PFSK-1 (cell line): Measurements from ENCODE around the gene SAFB.

Source experiments
- FOXP2 ChIP-seq: optimal IDR thresholded peaks from 2 replicates; pipeline ENCODE3; 2011; ENCODE audit warnings: borderline replicate concordance, control low read depth, inconsistent platforms; ENCODE audit not compliant: insufficient read depth; ENCODE audit errors: extremely low read length, extremely low read depth
- POLR2AphosphoS5 ChIP-seq: IDR thresholded peaks from 2 replicates; pipeline ENCODE4 v1.6.1; 2012; ENCODE audit warnings: low read depth, mild to moderate bottlenecking, control low read depth, low read length, moderate library complexity
- REST ChIP-seq, 2 experiments: IDR thresholded peaks; 2 replicates each; pipeline versions ENCODE4 v1.6.1 to v1.8.0; 2011 to 2012; ENCODE audit warnings: low read depth in 2 of 2, low read length in 2 of 2, control low read depth in 1 of 2, inconsistent platforms in 1 of 2, mild to moderate bottlenecking in 1 of 2, moderate library complexity in 1 of 2; ENCODE audit not compliant: insufficient read depth in 1 of 2
- SIN3A ChIP-seq: IDR thresholded peaks from 2 replicates; pipeline ENCODE4 v1.6.1; 2012; ENCODE audit warnings: mild to moderate bottlenecking, low read length, moderate library complexity, borderline replicate concordance; ENCODE audit not compliant: insufficient read depth
- TAF1 ChIP-seq: IDR thresholded peaks from 2 replicates; pipeline ENCODE4 v1.6.1; 2012; ENCODE audit warnings: low read length, control low read depth, borderline replicate concordance; ENCODE audit not compliant: insufficient read depth

SAFB gene

GRCh38 chr19:5666921-5667610 is 44.2 kb downstream of the SAFB start:
- no peak for TF ChIP-seq TAF1
- TF ChIP-seq FOXP2: no peak
- TF ChIP-seq REST (IDR thresholded peaks at IDR 0.05; ENCODE audit: insufficient read depth in 1 of 2, low read depth in 2 of 2, low read length in 2 of 2): no peak
- no peak for TF ChIP-seq POLR2AphosphoS5
- TF ChIP-seq SIN3A: no peak

GRCh38 chr19:5667751-5668271 is 44.9 kb downstream of the SAFB start:
- TF ChIP-seq POLR2AphosphoS5 (no peak), SIN3A (no peak), REST (IDR thresholded peaks at IDR 0.05; ENCODE audit: insufficient read depth in 1 of 2, low read depth in 2 of 2, low read length in 2 of 2) (no peak), TAF1 (no peak), FOXP2 (no peak)

- TF ChIP-seq TAF1: no peak
- TF ChIP-seq SIN3A: no peak
- TF ChIP-seq POLR2AphosphoS5: 0 out of 2 replicates have a peak, but pooled peaks have one; percentile 10
- TF ChIP-seq REST (IDR thresholded peaks at IDR 0.05; ENCODE audit: insufficient read depth in 1 of 2, low read depth in 2 of 2, low read length in 2 of 2): no peak
- no peak for TF ChIP-seq FOXP2
Observed at GRCh38 chr19:5669212-5669611, 46.3 kb downstream of the SAFB start.

- TF ChIP-seq REST (IDR thresholded peaks at IDR 0.05; ENCODE audit: insufficient read depth in 1 of 2, low read depth in 2 of 2, low read length in 2 of 2): no peak
- TF ChIP-seq SIN3A: no peak
- TF ChIP-seq FOXP2: no peak
- no peak for TF ChIP-seq POLR2AphosphoS5
- TF ChIP-seq TAF1: no peak
Observed at GRCh38 chr19:5671600-5671999, 48.7 kb downstream of the SAFB start.
